HepG2 (cell line): Measurements from ENCODE around the gene EEF1AKMT3. TPM values are rescaled to one million over a fixed set of nuclear protein-coding genes. Genes with fewer than 3 reads are reported as not detected.
A peak's percentile ranks its signal among the peaks of the same experiment; 100 is the strongest.

Experiments
- BHLHE40 ChIP-seq: IDR thresholded peaks from 2 replicates; pipeline ENCODE4 v1.6.1; 2011; ENCODE audit warnings: low read length, improper control_type of control experiment
- E2F5 ChIP-seq: sonication (generic); formaldehyde crosslinking; conservative IDR thresholded peaks from 2 replicates; pipeline ENCODE4 v1.4.0; 2020; ENCODE audit warnings: missing genetic modification reagents
- ERF ChIP-seq: IDR thresholded peaks from 2 replicates; pipeline ENCODE4 v1.6.1; 2018; ENCODE audit warnings: missing biosample characterization, missing genetic modification reagents
- HNF4G ChIP-seq, 2 experiments: sonication (generic) in 1 of 2; formaldehyde crosslinking in 1 of 2; IDR thresholded peaks; 2 replicates each; pipeline versions ENCODE4 v1.4.0 to v1.6.1; 2011 to 2020; ENCODE audit warnings: borderline replicate concordance in 2 of 2, low read depth in 2 of 2, mild to moderate bottlenecking in 2 of 2, low read length in 1 of 2, missing genetic modification reagents in 1 of 2, moderate library complexity in 1 of 2
- HNRNPLL ChIP-seq: fragments of 200-400 bp; formaldehyde crosslinking; IDR thresholded peaks from 2 replicates; pipeline ENCODE4 v1.6.1; 2017; ENCODE audit warnings: mild to moderate bottlenecking, low read depth, low read length; ENCODE audit not compliant: poor library complexity, severe bottlenecking
- KLF15 ChIP-seq: sonication (generic); formaldehyde crosslinking; IDR thresholded peaks from 2 replicates; pipeline ENCODE4 v1.8.1; 2023; ENCODE audit warnings: borderline replicate concordance, mild to moderate bottlenecking, inconsistent platforms, missing genetic modification reagents, mixed read lengths
- LBX2 ChIP-seq: sonication (generic); formaldehyde crosslinking; IDR thresholded peaks from 2 replicates; pipeline ENCODE4 v1.5.0; 2020; ENCODE audit warnings: missing genetic modification reagents, mild to moderate bottlenecking, borderline replicate concordance
- MAFK ChIP-seq, 2 experiments: IDR thresholded peaks in 1 of 2; conservative IDR thresholded peaks in 1 of 2; 2 replicates each; pipeline ENCODE4 v1.6.1; 2011; ENCODE audit warnings: improper control_type of control experiment in 2 of 2, low read length in 2 of 2
- MXD3 ChIP-seq: IDR thresholded peaks from 2 replicates; pipeline ENCODE4 v1.6.1; 2016; ENCODE audit warnings: mild to moderate bottlenecking, missing biosample characterization, missing genetic modification reagents
- NFE2L2 ChIP-seq: fragments of 150-350 bp; IDR thresholded peaks from 2 replicates; pipeline ENCODE4 v1.6.1; 2014; ENCODE audit warnings: low read length
- PBX2 ChIP-seq: IDR thresholded peaks from 2 replicates; pipeline ENCODE4 v1.6.1; 2016; ENCODE audit warnings: control low read depth
- PLRG1 ChIP-seq: fragments of 450-650 bp; conservative IDR thresholded peaks from 2 replicates; pipeline ENCODE4 v1.6.1; 2016
- RCOR2 ChIP-seq: IDR thresholded peaks from 2 replicates; pipeline ENCODE4 v1.6.1; 2016; ENCODE audit warnings: missing biosample characterization, missing genetic modification reagents
- RFX5 ChIP-seq: IDR thresholded peaks from 2 replicates; pipeline ENCODE4 v1.6.1; 2011; ENCODE audit warnings: low read depth, low read length, improper control_type of control experiment
- SIX1 ChIP-seq: sonication (generic); formaldehyde crosslinking; IDR thresholded peaks from 2 replicates; pipeline ENCODE4 v1.4.0; 2020; ENCODE audit warnings: missing genetic modification reagents, borderline replicate concordance
- SP4 ChIP-seq: sonication (generic); formaldehyde crosslinking; IDR thresholded peaks from 2 replicates; pipeline ENCODE4 v1.8.1; 2023; ENCODE audit warnings: mild to moderate bottlenecking, missing genetic modification reagents
- ZFP36L1 ChIP-seq: sonication (generic); formaldehyde crosslinking; IDR thresholded peaks from 2 replicates; pipeline ENCODE4 v1.8.0; 2022; ENCODE audit warnings: mild to moderate bottlenecking, missing genetic modification reagents, moderate library complexity
- ZNF3 ChIP-seq: IDR thresholded peaks from 2 replicates; pipeline ENCODE4 v1.7.0; 2017; ENCODE audit warnings: inconsistent platforms
- polyA plus RNA-seq, 8 experiments: library from polyadenylated mRNA; depleted of rRNA in 3 of 8; stranded (reverse) in 7 of 8; unstranded in 1 of 8; fragments of >200 nt; fragmentation: Illumina TruSeq in 4 of 8; extraction: Trizol in 4 of 8; gene quantifications; 2 replicates each; pipeline versions ENCODE4 v1.2.1 to v1.2.3, GENCODE V29; 2011 to 2016; ENCODE audit warnings: low read depth in 4 of 8, missing spikeins in 1 of 8, mixed read lengths in 1 of 8; ENCODE audit not compliant: insufficient read depth in 1 of 8
- total RNA-seq, 5 experiments: library from RNA; depleted of rRNA; stranded (reverse); fragments of >200 nt; fragmentation: Illumina TruSeq; extraction: Trizol; gene quantifications; 2 replicates each; pipeline ENCODE4 v1.2.3, GENCODE V29; 2016; ENCODE audit warnings: low read depth in 1 of 5

EEF1AKMT3 gene
- total and polyA plus RNA-seq, 2 of the 13 experiments (the other 11 are each of a cell fraction or from before 2014, with no cell fraction given) = 4.7 to 11.4 TPM

DNA sequence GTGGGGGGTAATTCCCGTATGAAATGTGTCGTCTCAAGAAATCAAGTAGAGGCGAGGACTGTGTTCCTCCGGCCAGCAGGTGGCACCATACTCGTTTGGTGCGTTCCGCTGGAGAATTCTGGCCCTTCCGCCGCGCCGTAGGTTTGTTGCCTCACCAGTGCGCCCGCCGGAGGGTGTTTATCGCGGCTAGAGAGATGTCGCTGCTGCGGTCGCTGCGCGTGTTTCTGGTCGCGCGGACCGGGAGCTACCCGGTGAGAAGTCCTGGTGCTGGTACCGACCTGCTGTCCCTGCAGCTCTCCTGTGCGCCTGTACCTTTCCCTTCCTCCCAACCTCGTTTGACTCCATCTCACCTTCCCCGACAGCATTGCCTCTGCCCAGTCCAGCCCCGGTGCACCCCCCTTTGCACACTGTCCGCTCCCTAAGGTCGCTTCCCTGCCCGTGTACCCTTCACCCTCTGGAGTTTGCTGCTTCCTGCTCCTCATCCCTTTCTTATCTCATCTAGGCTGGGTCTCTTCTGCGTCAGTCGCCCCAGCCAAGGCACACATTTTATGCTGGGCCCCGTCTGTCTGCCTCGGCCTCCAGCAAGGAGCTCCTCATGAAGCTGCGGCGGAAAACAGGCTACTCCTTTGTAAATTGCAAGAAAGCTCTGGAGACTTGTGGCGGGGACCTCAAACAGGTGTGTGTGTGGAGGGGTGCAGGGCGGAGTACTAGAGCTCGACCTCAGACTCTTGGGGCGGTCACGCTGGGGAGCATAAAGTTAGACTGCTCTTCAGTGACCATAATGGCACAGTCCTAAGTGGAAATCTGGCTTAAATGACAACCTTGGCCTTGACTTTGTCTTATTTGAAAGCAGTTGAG, 10.4 kb downstream of the EEF1AKMT3 start, which contains the start of gene TSFM (continued):
- TF ChIP-seq ERF (CRISPR knock-in tag) (peak; percentile 95), SP4 (CRISPR knock-in tag) (no peak), MXD3 (CRISPR knock-in tag) (peak; percentile 73), NFE2L2 (no peak), PBX2 (no peak), HNF4G (IDR thresholded peaks at IDR 0.05; ENCODE audit: borderline replicate concordance, low read depth, low read length) (no peak), HNF4G (CRISPR knock-in tag; IDR thresholded peaks at IDR 0.05; ENCODE audit: borderline replicate concordance, low read depth) (no peak), BHLHE40 (peak; percentile 49; the same call in 1 of the 2 replicates), RCOR2 (CRISPR knock-in tag) (0 out of 2 replicates have a peak, but pooled peaks have one; percentile 31), SIX1 (CRISPR knock-in tag) (no peak), PLRG1 (no peak), HNRNPLL (peak; percentile 79), RFX5 (no peak), ZNF3 (CRISPR knock-in tag) (no peak), LBX2 (CRISPR knock-in tag) (no peak), KLF15 (CRISPR knock-in tag) (no peak), ZFP36L1 (CRISPR knock-in tag) (peak; percentile 89), E2F5 (CRISPR knock-in tag) (no peak; the same call in 1 of the 2 replicates), MAFK (conservative IDR thresholded peaks at IDR 0.05 in 1 of 2, IDR thresholded peaks at IDR 0.05 in 1 of 2; ENCODE audit: low read length in 2 of 2) (no peak)
